GM19397 (cell line): ENCODE data around the gene ACAP3.
"Not testable (repeated sequence)": the region's sequence is repeated elsewhere in the genome, so short reads cannot be mapped to it uniquely, and the experiment has no call there.

Source experiments
- ATAC-seq: cut with Tn5 transposase; IDR thresholded peaks from one replicate; pipeline ENCODE4 v1.9.1; 2021; ENCODE audit warnings: mild to moderate bottlenecking, moderate library complexity; ENCODE audit not compliant: unreplicated experiment

ACAP3 gene

DNA sequence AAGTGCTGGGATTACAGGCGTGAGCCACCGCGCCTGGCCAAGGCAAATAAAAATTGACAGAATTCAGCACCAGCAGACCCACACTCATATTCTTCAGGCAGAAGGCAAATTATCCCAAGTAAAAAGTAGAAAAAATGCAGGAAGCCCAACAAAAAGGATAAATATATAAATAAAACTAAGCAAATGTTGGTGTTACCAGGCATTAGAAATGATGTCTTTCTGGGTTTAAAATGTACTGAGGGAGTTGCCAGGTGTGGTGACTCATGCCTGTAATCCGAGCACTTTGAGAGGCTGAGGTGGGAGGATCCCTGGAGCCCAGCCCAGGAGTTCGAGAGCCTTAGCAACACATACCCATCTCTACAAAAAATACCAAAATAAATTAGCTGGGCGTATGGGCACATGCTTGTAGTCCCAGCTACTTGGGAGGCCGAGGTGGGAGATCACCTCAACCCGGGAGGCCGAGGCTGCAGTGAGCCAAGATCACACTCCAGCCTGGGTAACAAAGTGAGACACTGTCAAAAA is 10.5 kb upstream of the ACAP3 start:
- ATAC-seq: no peak

DNA sequence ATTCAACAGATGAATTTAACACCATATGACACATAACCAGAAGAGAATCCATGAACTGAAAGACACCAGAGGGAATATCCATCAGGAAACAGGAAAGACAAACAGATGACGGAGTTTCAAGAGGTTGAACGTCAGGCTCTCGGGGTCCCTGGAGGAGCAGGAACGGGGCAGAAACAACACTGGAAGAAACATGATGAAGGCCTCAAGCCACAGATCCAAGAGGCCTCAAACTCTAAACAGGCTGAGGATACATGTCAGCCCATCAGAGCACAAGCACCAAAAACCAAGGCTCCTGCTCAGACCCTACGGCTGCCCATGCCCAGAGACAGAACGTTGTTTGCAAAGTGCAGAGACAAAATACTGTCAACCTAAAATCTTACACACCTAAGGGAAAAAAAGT is 9.7 kb upstream of the ACAP3 start:
- no peak for ATAC-seq

GRCh38 chr1:1316199-1316598 is 8.5 kb upstream of the ACAP3 start:
- ATAC-seq: not testable (repeated sequence)

GRCh38 chr1:1315435-1315954 is 7.8 kb upstream of the ACAP3 start:
- ATAC-seq: no peak

DNA sequence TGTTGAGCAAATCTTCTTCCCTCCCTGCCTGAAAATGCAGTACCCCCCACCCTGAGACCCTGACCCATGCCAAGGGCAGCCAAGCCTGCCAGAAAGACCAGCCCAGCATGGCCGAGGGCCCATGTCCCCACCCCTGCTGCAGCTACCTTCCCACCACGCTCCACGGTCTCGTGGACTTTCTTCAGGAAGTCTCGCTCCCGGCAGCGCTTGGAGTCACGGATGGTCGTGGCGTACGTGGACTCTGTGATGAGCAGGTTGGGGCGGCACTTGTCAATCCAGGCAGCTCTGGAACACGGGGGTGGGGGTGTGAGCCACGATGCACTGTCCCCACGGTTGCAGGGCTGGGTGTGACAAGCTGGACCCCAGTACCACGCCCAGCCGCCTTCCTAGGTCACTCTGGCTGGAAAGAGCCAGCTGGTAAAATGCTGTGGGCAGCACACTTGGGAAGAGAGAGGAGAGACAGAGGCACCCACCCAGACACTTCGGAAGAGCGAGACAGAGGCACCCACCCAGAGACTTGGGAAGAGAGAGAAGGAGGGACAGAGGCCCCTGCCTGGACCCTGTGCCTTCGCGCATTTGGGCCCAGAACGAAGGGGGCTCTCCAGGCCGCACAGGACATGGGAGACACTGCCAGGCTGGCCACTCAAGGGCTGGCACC is 7.1 kb upstream of the ACAP3 start:
- ATAC-seq: no peak

DNA sequence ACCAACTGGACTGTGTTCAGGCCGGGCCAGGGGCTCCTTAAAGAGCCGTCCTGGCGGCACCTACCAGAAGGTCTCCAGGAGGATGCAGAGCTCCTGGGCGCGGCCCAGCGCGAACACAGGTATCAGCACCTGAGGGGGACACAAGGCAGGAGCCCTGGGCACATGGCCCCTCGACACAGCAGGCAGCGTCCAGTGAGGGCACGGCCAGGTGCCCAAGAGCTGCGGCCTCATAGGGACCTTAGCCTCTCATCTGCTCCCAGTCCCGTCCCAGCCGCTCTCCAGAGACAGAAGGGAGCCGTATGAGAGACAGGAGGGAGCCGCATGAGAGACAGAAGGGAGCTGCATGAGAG is 6.5 kb upstream of the ACAP3 start:
- ATAC-seq: no peak

GRCh38 chr1:1313500-1314236 is 5.9 kb upstream of the ACAP3 start:
- no peak for ATAC-seq

GRCh38 chr1:1312450-1313314 is 5.0 kb upstream of the ACAP3 start:
- no peak for ATAC-seq

DNA sequence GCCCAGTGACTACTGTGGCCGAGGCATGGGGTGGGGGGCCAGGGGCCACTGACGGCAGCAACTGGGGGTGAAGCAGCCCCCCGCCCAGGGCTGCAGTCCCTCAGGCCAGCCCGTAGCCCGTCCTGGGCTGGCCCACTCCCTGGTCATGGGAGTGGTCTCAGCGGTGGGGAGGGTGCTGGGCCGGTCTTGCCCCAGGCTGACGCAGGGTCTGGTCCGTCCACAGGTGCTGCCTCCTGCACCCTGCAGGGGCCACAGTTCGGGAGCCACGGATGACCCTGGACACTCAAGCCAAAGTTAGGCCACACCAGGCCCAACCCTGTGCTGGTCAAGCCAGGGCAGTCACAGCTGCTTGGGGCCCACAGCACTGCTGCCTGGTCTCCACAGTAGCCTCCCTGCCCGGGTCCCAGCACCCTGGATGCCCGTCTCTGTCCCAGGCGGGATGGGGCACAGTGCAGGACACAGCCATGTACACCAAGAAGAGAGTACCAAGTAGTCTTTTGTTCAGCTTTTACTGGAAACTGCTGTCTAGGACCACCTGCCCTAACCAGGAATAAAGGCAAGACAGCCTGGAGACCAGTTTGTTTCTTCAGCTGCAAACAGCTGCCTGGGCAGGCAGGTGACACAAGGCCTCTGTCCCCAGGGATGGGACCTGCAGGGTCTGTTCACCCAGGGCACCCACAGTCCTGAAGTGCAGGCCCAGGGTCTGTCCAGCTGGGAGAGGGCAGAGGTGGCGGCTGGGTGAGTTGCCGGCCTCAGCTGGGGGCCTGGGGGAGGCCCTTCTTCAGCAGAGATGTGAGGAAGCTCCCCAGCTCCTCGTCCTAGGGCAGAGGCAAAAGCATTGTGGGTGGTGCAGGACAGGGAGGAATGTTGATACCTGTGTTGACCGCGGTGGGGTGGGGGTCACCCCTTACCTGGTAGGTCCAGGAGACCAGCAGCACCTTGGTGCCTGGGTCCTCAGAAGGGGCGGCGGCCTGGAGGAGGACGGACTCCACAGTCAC is 3.7 kb upstream of the ACAP3 start:
- no peak for ATAC-seq

DNA sequence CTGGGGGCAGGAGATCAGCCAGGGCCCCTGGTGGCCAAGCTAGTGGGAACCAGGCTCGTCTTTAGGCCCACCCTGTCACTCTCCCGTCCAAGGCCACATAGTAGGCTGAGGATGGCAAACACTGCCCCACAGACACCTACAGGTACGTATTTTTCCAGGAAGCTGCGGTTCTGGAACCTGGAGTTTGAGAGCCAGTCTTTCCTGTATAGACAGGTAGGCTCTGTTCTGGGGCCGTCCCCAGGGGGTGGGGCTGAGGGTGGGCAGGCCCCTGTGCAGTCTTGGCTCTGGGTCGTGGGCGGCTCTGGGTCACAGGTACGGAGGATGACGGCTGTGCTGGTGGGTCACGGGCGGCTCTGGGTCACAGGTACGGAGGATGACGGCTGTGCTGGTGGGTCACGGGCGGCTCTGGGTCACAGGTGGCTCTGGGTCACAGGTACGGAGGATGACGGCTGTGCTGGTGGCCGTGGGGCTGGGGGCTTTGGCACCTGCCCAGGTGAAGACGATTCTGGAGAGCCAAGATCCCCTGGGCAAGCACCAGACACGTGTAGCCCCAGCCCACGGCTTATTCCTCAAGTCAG is 2.8 kb upstream of the ACAP3 start:
- ATAC-seq: no peak

DNA sequence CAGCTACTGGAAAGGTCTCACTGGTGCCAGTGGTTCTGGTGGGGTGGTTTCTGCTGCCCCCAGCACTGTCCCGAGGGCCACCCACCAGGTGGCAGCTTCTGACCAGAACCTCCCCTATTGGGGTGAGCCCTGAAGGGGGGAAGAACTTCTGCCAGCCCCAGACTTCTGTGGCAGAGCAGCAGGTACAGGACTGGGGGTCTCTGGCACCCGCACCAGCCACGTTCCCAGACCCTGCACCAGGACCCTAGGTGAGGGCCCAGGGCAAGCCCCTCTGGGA is 2.3 kb upstream of the ACAP3 start:
- no peak for ATAC-seq

- no peak for ATAC-seq
Observed at GRCh38 chr1:1309251-1310108, 1.8 kb upstream of the ACAP3 start.

DNA sequence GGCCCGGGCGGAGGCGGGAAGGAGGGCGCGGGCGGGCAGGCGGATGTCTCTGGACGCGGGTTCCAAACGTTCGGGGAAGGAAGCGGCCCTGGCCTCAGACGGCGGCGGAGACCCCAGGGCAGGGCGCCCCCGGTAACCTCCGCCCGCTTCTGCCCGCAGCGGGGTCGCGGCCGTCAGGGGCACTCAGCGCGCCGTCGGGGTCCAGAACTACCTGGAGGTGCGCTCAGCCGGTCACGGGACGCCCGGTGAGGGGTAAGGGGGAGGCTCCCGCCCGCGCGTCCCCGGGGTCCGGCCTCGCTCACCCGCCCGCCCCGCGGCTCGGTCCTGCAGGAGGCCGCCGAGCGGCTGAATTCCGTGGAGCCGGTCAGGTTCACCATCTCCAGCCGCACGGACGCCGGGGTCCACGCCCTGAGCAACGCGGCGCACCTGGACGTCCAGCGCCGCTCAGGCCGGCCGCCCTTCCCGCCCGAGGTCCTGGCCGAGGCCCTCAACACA is 1.1 kb upstream of the ACAP3 start:
- no peak for ATAC-seq

DNA sequence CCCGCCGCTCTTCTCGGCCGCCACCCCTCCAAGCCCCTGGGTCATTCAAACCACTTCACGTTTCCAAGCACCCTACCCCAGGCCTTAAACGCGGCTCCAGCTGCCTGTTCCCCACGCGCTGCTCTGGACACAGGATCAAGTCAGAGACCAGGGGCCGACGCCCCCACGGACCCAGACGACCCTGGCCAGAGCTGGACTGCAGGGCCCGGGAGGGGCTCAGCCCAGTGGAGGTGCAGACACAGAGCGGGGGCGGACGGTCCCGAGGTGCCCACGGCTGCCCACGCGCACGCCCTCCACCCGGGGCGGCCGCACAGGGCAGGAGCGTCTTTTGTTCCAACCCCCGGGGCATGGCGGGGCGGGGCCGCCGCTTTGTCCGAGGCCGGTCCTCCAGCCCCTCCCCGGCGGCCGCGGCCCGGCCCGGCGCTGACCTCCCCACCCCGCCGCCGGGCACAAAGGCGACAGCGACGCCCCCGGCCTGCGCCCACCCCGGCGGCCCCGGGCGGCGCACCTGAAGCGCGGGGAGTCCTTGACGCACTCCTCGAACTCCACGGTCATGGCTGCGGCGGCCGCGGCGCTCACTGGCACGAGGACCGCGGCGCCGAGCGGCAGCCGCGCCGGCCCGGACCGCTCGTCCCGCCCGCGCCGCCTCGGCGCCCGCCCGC is 338 bp downstream of the ACAP3 start:
- peak; percentile 1 for ATAC-seq

GRCh38 chr1:1306661-1307260 is 969 bp downstream of the ACAP3 start:
- no peak for ATAC-seq

GRCh38 chr1:1306070-1306660 is 1.6 kb downstream of the ACAP3 start:
- no peak for ATAC-seq

- no peak for ATAC-seq
Observed at GRCh38 chr1:1305300-1306069, 2.2 kb downstream of the ACAP3 start.
